WERI-Rb-1 (cell line): Measurements from ENCODE around the gene PRSS27.

Source experiments
- DNase-seq: peaks from one replicate; pipeline ENCODE4 v3.0.0-alpha.2; 2020
- H3K27ac ChIP-seq: fragments of 250-450 bp; sonication (Bioruptor Pico); 2 replicates; pipeline ENCODE4 v1.5.1; 2020; ENCODE audit warnings: mild to moderate bottlenecking, moderate library complexity
- H3K27me3 ChIP-seq: fragments of 250-450 bp; sonication (Bioruptor Pico); 2 replicates; pipeline ENCODE4 v1.5.1; 2021; ENCODE audit warnings: mild to moderate bottlenecking, low read depth, moderate library complexity; ENCODE audit not compliant: insufficient read depth, severe bottlenecking
- H3K36me3 ChIP-seq: fragments of 250-450 bp; sonication (Bioruptor Pico); 2 replicates; pipeline ENCODE4 v1.5.1; 2020; ENCODE audit warnings: mild to moderate bottlenecking, moderate library complexity
- H3K4me3 ChIP-seq: 2 replicates; pipeline ENCODE4 v1.5.1; 2011; ENCODE audit warnings: low read depth, mild to moderate bottlenecking, control low read depth, low read length
- H3K9me3 ChIP-seq: fragments of 250-450 bp; sonication (Bioruptor Pico); 2 replicates; pipeline ENCODE4 v1.5.1; 2021; ENCODE audit warnings: mild to moderate bottlenecking, moderate library complexity; ENCODE audit not compliant: severe bottlenecking
- CTCF ChIP-seq: IDR thresholded peaks from 2 replicates; pipeline ENCODE4 v1.5.1; 2011; ENCODE audit warnings: low read depth, mild to moderate bottlenecking, control low read depth, inconsistent platforms, low read length

The PRSS27 gene

GRCh38 chr16:2708290-2708639 is 11.8 kb downstream of the PRSS27 start:
- no peak for DNase-seq
- TF ChIP-seq CTCF = no peak
- Histone ChIP-seq H3K27ac (no peak overlapping the region), H3K27me3 (no peaks in the 10 kb centered on the region), H3K36me3 (peaks cover 30% of the 10 kb centered on the region), H3K4me3 (no peak overlapping the region), H3K9me3 (no peaks in the 10 kb centered on the region)

GRCh38 chr16:2707368-2708289 is 12.4 kb downstream of the PRSS27 start:
- no peak for DNase-seq
- no peaks in the 10 kb centered on the region for H3K9me3 ChIP-seq
- H3K27me3 ChIP-seq = no peaks in the 10 kb centered on the region
- H3K4me3 ChIP-seq = no peak overlapping the region
- peaks cover 32% of the 10 kb centered on the region for H3K36me3 ChIP-seq
- TF ChIP-seq CTCF = no peak
- no peak overlapping the region for H3K27ac ChIP-seq

- no peaks in the 10 kb centered on the region for H3K27me3 ChIP-seq
- no peak overlapping the region for H3K27ac ChIP-seq
- H3K4me3 ChIP-seq = no peak overlapping the region
- DNase-seq = no peak
- no peaks in the 10 kb centered on the region for H3K9me3 ChIP-seq
- no peak for TF ChIP-seq CTCF
- H3K36me3 ChIP-seq = peaks cover 36% of the 10 kb centered on the region
Measured at GRCh38 chr16:2706611-2707311, 13.3 kb downstream of the PRSS27 start.

- no peaks in the 10 kb centered on the region for H3K9me3 ChIP-seq
- H3K27ac ChIP-seq = no peak overlapping the region
- no peak for DNase-seq
- peaks cover 42% of the 10 kb centered on the region for H3K36me3 ChIP-seq
- H3K4me3 ChIP-seq = no peak overlapping the region
- TF ChIP-seq CTCF = no peak
- no peaks in the 10 kb centered on the region for H3K27me3 ChIP-seq
Measured at GRCh38 chr16:2706085-2706484, 13.9 kb downstream of the PRSS27 start.

- H3K27me3 ChIP-seq = no peaks in the 10 kb centered on the region
- no peak overlapping the region for H3K27ac ChIP-seq
- H3K4me3 ChIP-seq = no peak overlapping the region
- no peak for DNase-seq
- no peak for TF ChIP-seq CTCF
- H3K36me3 ChIP-seq = peaks cover 50% of the 10 kb centered on the region
- H3K9me3 ChIP-seq = no peaks in the 10 kb centered on the region
Measured at GRCh38 chr16:2705351-2705750, 14.7 kb downstream of the PRSS27 start.
